VCaP (cell line): ENCODE measurements around the gene JPH2.

ENCODE experiments used
- H3K27ac ChIP-seq: fragments of 450-650 bp; 2 replicates; pipeline ENCODE4 v1.5.1; 2017
- CTCF ChIP-seq: fragments of 450-650 bp; conservative IDR thresholded peaks from 2 replicates; pipeline ENCODE4 v1.5.1; 2017; ENCODE audit warnings: mild to moderate bottlenecking, moderate library complexity

Gene JPH2

GRCh38 chr20:44228465-44229258 is 41.7 kb upstream of the JPH2 start:
- no peak for TF ChIP-seq CTCF
- H3K27ac ChIP-seq: no peak overlapping the region

- no peak for TF ChIP-seq CTCF
These were observed 37.6 kb upstream of the JPH2 start for GRCh38 chr20:44224637-44225036.

GRCh38 chr20:44223721-44224120 is 36.7 kb upstream of the JPH2 start:
- no peak for TF ChIP-seq CTCF

More at GRCh38 chr20:44224637-44225036, 37.6 kb upstream of the JPH2 start:
- H3K27ac ChIP-seq: no peak overlapping the region

GRCh38 chr20:44222633-44223368 is 35.8 kb upstream of the JPH2 start:
- H3K27ac ChIP-seq: no peak overlapping the region
- TF ChIP-seq CTCF: no peak

More at GRCh38 chr20:44223721-44224120, 36.7 kb upstream of the JPH2 start:
- H3K27ac ChIP-seq: no peak overlapping the region

DNA sequence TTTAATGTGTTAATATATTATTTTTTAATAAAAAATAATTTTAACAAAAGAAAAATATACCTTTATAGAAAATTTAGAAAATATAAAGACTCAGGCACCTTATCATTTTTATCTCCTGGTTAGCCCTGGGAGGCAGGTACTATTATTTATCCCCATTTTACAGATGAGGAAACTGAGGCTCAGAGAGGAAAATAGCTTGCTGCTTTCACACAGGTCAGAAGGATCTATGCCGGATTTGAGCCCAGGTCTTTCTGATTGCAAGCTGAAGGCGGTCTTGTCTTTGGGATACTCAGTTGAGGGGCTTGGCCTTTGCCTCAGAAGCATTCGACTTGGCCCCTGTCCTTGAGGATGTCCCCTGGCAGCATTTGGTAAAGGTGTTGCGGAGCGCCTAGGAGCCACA is 35.0 kb upstream of the JPH2 start:
- no peak for TF ChIP-seq CTCF
- no peak overlapping the region for H3K27ac ChIP-seq

GRCh38 chr20:44221368-44221954 is 34.5 kb upstream of the JPH2 start:
- TF ChIP-seq CTCF: no peak
- H3K27ac ChIP-seq: no peak overlapping the region

GRCh38 chr20:44219791-44220190 is 32.8 kb upstream of the JPH2 start:
- no peak for TF ChIP-seq CTCF
- no peak overlapping the region for H3K27ac ChIP-seq
